SKM-1 treated with dmso at 0.1 percent for 144 hours (cell line): ENCODE measurements around the gene CCDC192.
"Not testable (repeated sequence)": the region's sequence is repeated elsewhere in the genome, so short reads cannot be mapped to it uniquely, and the experiment has no call there.

Experiments used
- DNase-seq: peaks from one replicate; lab custom pipeline; 2025; ENCODE audit not compliant: unreplicated experiment; lab: John Stamatoyannopoulos, UW

The CCDC192 gene, protein sequence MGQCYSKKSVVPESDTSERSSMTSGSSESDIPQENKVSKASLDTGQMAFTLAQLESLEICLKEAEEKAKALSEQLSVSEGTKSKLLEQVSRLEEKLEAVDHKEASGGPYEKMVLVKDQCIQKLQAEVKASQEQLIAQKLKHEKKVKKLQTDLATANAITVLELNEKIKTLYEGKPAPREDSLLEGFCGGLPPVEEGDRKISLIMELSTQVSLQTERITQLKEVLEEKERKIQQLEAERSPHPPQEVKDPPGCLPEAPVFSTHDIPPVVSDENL

DNA sequence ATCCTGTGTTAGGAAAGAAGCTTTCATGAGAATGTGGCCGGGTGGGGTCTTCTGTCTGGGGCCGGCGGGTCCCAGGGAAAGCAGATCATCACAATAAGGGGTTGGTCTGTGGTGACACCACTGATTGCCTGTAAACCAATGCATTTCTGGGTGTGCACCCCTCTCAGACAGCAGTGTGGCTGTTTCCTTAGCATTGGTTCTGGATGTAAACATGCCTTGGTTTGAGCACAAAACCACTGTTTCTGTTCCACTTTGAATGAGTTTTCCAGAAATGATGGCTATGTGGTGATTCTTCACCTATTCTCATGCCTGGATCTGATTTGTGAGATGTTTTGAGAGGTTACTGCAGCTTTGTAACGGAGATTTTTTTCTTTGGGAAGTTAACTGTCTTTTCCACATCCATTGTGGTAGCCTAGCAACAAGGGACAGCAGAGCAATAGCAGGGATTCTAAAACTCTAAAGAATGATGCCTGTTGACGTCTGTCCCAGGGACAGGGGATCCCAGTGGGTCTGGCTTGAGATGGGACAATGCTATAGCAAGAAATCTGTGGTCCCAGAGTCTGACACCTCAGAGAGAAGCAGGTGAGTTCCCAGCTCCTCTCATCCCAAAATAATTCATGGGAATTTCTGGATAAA is at the start of gene CCDC192:
TSS of gene CCDC192 (plus strand) at position 466 of the 636 bp plus-strand sequence. CDS start at position 521, 55 bp downstream.
- DNase-seq = no peak

DNA sequence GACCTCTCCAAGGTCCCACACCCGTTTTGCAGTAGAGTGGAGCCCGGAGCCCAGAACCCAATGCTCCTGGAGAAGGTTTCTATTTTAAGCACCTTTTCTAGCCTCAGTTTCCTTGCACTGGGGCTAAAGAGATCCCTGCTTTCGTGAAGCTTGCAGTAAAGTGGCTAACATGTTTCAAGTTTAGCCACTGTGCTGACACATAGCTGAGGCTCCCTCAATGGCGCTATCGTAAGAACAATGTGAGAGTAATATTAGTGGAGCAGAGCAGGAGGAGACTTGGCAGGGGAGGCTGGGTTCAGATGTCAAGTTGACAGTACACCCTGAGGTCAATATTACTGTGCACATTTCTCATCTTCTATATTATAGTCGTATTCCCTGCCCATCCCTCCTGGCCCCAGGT is 46.4 kb upstream of the CCDC192 start:
- DNase-seq = no peak

DNA sequence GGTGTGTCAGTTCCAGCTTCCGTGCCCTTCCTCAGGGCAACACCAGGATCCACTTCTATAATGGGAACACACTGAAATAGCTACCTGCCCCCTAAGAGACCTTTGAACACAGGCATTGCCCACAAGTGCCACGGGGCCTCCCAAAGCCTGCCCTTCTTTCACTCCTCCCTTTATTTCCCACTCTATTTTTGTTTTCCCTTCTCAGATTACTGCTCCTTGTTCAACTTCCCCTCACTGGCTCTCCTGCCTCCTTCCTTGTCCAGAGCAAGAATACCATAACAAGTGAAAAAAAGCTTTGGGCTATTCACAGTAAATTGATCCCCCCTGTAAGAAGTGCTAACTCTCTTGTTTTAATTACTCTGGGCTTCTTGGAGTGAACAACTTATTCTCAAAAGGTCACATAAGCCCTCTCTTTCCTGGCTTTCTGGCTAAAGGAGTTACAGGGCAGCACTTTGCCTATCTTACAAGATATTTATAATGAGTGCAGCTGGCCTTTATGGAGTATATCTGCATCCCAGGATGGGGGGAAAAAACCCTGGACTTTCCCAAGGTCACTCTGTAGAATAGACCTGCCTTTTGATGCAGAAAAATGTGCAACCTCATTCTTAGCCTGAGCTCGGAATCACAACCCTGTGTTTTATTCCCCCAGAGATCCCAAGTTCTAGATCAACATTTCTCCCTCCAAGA is 43.0 kb upstream of the CCDC192 start:
- no peak for DNase-seq

DNA sequence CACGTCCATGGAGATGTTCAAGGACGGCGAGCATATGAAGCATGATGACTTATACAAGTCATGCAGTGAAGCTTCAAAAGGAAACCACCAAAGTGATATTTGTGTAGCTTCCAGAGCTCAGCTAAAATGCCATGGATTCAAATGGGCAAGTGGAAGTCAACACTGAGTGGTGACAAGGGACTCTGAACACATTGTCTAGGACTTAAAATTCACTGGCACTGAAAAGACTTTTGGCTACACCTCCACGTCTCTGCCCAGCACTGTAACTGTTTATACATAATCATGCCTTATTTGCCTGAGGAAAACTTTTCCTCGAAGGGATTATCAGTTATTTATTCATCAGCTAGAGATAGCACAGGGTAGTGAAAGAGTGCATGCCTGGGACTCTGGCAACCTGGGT is 39.1 kb upstream of the CCDC192 start:
- no peak for DNase-seq

DNA sequence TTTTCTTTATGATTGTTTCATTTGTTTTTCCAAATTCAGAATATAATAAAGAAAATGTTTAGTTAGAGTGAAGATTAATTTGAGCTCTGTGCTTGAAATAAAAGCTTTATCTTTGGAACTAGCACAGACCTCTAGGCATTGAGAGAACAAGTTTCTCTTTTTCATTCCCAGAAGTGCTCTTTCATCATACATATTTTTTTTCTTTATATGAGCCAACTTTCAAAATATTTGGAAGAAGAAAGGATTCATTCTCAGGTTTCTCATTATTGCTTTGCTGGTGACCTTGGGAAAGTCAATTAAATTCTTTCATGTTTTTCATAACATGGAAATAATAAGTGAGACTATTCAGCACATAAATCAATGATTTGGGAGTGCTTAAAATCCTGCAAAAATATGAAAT is 37.5 kb upstream of the CCDC192 start:
- DNase-seq = no peak

DNA sequence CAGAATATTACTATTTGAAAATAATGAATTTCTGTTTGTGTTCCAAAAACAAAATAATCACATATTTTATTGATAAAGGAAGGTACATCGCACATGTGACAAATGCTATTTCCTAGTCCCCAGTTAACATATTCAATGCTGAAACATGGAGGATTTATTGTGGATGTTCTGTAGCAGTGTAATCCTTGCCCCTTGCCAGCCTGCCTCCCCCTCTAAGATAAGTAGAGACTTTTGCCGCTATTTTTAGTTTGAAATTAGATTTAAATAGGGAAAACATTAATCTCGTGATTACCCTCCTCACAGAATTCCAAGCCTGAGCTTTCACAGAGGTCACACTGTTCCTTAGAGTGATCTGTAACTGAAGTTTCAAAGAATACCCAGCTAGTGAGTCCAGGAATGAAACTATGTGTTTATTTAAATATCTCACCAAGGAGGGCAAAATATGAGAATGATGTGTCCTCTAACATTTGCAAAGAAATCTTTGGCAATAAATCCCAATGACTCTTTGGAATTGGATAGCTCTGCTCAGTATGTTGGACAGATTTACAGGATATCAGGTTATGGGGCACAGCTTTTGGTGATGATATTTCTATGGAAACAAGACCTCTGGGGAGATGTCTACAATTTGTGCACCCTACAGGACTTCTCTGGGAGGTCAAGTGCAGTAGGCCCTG is 37.0 kb upstream of the CCDC192 start:
- no peak for DNase-seq

DNA sequence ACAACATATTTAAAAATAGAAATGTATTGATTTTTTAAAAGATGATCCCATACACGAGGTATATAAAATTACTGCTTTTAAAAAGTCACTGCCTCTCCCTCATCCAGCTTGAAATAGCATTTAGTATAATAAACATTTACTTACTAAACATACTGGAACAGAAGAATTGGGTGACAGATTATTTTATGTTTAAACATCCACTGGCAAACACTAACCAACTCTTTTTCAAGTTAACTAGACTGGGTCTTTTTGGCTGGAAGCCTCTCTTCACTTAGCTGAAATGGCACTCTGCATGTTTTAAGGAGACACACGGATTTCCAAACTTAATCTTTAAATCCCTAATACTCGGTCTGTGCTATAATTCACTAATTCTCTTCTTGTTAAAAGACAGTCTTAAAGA is 35.3 kb upstream of the CCDC192 start:
- no peak for DNase-seq

DNA sequence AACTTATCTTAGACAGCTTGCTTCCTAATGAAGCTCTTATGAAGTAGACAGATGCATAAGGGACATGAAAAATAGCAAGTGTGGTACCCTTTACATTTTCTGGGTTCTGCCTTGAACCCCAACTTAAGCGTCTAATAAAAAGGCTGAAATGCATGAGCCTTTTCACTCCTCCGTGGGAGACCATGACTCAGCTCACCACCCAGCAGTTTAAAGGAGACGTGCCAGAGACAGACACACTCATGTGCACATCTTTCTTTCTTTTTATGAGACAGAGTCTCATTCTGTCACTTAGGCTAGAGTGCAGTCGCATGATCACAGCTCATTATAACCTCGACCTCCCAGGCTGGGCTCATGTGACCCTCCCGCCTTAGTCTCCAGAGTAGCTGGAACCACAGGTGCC is 32.0 kb upstream of the CCDC192 start:
- no peak for DNase-seq

DNA sequence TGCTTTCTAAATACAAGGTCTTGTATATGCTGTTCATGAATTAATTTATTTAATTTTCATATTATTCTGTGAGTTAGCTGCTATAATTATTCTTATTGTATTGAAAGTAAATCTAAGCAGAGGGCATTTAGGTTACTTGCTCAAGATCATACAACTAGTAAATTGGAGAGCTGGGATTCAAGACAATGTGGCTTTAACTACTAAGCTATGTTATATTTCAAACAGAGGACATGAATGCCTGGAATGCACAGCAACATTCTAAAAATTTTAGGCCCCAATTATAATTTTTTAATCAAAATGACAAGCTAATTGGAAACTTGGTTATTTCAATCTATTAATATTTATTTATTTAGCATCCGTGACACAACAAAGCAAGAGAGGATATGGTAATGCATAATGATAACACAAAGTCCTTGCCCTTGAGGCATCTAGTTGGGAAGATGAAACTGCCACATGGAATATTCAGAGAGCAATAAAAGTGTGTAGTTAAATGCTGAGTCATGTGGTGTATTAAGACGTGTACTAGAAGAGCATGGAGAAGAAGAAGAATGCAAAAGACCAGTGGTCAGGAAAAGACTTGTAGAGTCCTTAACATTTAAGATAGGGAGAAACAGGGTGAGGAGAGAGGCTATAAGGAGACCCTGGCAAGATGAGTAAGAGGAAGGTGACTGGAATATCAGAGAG is 29.9 kb upstream of the CCDC192 start:
- DNase-seq = no peak

DNA sequence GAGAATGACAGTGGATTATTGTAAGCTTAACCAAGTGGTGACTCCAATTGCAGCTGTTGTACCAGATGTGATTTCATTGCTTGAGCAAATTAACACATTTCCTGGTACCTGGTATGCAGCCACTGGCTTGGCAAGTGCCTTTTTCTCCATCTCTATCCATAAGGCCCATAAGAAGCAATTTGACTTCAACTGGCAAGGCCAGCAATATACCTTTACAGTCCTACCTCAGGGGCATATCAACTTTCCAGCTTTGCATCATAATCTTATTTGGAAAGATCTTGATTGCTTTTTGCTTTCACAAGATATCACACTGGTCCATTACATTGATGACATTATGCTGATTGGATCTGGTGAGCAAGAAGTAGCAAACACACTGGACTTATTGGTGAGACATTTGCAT is 26.2 kb upstream of the CCDC192 start:
- DNase-seq = not testable (repeated sequence)

DNA sequence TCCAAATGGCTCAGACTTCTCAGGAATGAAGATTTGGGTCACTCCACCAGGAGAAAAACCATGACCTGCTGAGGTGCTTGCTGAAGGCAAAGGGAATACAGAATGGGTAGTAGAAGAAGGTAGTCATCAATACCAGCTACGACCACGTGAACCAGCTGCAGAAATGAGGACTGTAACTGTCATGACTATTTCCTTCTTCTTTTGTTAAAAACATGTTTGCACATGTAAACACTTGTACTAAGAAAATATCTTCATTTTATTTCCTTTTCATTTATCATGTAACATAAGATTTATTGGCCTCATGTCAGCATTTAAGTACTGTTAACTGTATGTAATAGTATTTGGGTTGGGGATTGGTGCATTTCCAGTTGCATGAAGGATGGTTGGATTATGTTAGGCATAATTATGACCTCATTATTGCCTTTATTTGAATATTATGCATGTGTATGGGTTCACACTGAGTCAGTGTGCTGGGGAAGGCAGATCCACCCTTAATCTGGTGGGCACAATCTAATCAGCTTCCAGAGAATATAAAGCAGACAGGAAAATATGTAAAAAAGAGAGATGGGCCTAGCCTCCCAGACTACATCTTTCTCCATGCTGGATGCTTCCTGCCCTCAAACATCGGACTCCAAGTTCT is 23.4 kb upstream of the CCDC192 start:
- DNase-seq = not testable (repeated sequence)

DNA sequence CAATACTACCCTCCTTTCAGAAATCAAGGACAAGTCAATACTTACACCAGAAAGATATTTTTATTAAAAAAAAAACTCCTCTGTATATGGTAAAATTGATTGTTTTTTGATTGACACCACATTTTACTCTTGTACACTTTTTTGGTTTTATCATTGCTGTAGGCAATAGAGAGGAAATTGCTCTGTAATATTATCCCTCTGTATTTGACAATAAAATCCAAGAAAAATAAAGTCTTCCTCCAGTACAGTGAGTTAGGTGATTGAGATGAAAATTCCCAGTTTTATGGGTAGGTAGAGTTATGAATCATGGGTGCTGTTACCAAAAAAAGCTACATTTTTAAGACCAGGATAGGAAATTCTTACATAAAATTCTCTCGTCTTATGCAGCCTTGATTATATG is 22.6 kb upstream of the CCDC192 start:
- DNase-seq = no peak

DNA sequence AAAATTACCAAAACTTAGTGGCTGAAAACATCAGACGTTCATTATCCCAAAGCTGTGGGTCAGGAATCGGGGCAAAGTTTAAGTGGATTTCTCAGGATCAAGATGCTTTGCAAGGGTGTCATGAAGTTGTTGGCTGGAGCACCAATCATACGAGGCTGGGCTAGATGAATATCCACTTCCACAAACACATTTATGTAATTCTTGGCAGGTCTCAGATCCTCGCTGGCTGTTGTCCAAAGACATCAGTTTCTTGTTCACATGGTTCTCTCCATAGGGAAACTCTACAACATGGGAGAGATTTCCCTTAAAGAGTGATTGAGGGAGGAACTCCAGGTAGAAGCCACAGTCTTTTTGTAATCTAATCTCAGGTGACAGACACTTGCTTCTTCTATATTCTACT is 20.2 kb upstream of the CCDC192 start:
- DNase-seq = no peak

DNA sequence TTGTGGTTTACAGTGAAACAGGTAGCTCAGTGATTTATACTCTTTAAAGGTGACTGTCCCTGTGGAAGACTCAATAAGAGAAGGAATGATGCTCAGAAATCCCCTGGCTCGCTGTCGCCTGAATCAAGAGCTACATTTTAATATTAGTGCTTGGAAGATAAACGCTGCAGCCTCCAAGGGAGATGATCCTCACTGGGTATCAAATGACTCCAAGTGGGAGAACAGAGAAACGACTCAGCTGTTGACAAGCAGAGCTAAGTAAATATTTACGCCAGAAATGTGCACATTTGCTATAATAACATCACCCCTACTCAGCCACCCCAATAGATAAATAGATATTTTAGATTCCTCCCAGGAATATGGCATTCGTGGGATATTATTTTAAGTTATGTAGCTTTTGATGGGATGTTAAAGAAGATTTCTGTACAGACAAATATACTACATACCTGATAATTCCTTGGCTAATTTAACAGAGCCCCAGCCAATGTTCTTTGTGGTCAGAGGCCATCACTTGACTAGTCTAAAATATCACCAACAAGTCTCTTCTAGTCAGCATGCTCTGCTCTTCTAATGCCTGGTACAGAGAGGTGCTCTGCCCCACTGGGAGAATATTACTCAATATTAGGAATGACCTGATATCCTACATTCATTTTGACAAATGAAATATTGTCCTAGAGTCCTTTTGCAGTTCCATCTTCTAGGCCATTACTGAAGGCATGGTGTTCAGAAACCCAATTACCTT is 18.3 kb upstream of the CCDC192 start:
- no peak for DNase-seq

DNA sequence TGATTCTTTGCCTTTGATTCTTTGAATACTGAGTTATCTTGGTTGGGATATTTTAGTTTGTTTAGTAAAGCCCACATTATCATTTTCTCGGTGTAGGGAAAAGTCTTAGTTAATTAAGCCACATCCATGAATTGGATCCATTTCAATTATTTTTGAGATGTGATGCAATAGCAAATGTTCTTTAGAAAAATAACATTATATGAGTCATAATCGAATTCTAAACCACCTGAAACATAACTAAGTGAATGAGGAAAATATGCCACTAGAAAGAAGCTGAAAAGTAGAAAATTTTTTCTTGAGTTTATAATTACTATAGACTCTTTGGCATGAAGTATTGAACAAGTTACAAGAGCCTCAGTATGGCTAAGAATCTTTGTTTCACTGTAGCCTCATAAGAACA is 17.5 kb upstream of the CCDC192 start:
- DNase-seq = no peak

DNA sequence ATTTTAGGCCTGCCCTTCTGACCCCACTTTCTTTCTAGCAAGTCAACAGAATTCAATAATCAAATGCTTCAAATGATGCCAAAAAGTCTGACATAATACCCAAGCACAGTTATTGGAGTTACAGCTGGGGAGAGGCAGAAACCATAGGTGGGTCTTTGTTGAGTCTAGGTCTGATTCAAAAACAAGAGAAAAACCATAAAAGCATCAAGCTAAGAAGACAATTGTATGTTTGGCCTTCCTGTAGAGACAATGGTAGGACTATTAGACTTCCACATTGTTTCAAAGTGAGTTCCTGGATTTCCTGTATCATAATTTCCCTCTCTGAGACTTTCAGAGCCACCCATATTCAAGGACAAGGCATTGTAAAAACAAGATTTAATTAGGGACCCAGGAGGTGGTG is 16.8 kb upstream of the CCDC192 start:
- no peak for DNase-seq

DNA sequence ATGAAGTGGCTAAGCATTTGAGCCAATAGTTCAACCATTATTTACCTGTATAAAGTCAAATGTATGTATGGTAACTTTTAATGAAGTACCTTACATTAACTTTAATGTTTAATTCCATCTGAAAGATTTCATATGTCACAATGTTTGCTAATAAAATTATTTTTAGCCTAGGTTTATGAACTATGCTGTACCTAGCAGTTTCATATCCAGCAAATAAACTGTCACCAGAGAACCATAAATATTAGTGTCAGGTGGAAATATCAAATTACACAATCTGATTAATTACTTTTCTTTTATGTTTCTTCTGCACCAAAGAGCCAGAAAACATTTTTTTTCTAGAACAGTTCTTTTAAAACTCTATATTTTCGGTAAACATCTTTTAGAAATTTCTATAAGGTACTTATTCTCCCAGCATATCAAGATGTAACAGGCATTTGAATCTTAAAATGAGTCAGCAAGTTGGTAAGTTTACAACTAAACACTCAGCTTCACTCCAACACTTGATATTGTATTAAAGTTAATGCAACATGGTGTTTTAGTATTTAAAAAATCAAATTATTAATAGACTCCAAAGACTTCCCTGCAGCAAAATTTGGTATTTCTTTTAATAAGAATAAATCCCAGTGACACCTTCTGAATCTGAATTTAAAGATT is 8.5 kb upstream of the CCDC192 start:
- no peak for DNase-seq

DNA sequence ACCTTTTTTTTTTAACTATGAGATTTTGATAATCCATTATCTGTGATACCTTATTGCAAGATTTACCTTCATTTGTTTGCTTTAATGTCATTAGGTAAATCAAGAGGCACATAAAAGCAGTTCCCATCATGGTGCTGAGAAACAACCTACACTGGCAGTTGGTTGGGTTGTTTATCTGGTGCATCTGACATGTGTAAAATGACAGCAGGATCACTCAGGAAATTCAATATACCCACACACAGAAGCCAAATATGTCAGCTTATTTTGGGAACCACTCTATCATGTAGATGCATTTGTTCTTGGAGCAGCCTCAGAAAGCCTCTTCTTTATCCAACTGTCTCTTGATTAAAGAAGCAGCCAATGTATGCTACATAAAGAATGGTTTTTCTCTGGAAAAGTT is 7.8 kb upstream of the CCDC192 start:
- no peak for DNase-seq

DNA sequence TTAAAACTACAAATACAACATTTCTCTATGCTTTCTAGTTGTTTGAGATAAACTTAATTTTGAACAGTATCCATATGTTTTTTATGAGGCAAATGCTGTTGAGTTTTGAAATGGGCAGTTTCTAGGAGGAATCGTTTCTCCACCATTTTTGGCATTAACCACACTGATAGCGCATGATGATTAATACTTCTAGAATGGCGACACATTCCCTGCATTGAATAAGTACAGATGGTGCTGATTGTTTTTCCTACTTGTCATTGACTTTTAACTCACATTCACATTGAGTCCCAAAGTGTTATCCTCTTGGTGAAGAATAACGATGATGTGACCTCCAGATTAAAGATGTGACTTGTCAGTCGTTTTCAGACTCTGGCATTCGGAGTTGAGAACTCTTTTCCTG is 6.5 kb upstream of the CCDC192 start:
- DNase-seq = no peak
